ENCODE measurements around the gene VIPAS39. TPM values are rescaled to one million over a fixed set of nuclear protein-coding genes. Genes with fewer than 3 reads are reported as not detected.

VIPAS39 gene
- total and polyA plus RNA-seq, 2 of the 13 experiments (the other 11 are each of a cell fraction or from before 2014, with no cell fraction given): 13.3 to 21.5 TPM

DNA sequence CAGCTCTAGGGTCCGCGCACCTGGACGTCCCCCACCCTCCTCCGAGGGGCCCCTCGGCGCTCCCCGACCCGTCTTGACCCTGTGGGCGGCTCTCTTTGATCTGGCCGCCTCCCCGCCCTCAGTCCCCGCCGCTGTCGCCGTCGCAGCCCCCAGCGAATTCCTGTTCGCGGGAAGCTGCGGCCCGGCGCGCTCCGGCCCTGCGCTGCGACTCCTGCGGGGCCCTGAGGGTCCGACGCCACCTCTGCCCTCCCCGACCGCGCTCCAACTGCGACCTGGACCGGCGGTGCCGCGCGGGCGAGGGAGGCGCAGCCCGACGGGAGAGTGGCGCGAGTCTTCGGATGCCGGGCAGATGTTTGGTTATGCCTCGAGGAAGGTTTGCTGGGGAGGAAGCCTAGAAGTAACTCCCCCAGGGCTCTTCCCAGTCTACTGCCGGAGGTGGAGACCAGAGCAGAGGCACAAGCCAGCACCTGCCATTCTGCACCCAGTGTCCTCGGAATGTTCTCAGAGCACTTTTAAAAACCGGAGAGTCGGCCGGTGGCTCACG, 41.7 kb upstream of the VIPAS39 start (continued):
- TF ChIP-seq, protein P1, sequence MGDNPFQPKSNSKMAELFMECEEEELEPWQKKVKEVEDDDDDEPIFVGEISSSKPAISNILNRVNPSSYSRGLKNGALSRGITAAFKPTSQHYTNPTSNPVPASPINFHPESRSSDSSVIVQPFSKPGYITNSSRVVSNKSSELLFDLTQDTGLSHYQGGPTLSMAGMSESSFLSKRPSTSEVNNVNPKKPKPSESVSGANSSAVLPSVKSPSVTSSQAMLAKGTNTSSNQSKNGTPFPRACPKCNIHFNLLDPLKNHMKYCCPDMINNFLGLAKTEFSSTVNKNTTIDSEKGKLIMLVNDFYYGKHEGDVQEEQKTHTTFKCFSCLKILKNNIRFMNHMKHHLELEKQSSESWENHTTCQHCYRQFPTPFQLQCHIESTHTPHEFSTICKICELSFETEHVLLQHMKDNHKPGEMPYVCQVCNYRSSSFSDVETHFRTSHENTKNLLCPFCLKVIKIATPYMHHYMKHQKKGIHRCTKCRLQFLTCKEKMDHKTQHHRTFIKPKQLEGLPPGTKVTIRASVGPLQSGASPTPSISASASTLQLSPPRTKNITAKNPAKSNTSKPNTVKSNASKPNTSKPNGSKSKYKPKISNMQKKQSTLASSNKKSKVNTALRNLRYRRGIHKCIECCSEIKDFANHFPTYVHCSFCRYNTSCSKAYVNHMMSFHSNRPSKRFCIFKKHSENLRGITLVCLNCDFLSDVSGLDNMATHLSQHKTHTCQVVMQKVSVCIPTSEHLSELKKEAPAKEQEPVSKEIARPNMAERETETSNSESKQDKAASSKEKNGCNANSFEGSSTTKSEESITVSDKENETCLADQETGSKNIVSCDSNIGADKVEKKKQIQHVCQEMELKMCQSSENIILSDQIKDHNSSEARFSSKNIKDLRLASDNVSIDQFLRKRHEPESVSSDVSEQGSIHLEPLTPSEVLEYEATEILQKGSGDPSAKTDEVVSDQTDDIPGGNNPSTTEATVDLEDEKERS (CRISPR knock-in tag; IDR thresholded peaks at IDR 0.05): no peak
- TF ChIP-seq, protein P2, sequence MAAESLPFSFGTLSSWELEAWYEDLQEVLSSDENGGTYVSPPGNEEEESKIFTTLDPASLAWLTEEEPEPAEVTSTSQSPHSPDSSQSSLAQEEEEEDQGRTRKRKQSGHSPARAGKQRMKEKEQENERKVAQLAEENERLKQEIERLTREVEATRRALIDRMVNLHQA (CRISPR knock-in tag; IDR thresholded peaks at IDR 0.05): no peak
- no peak for TF ChIP-seq JUN (CRISPR knock-in tag; IDR thresholded peaks at IDR 0.05)
- TF ChIP-seq ZBTB42 (CRISPR knock-in tag; IDR thresholded peaks at IDR 0.05): 0 out of 2 replicates have a peak, but pooled peaks have one; percentile 21
- TF ChIP-seq ZNF264 (CRISPR knock-in tag; IDR thresholded peaks at IDR 0.05): no peak
- peak; percentile 50 for TF ChIP-seq RARA (CRISPR knock-in tag; IDR thresholded peaks at IDR 0.05)
- TF ChIP-seq PRMT3 (CRISPR knock-in tag; IDR thresholded peaks at IDR 0.05; ENCODE audit: borderline replicate concordance, low read depth): no peak
- no peak for TF ChIP-seq ELF1 (CRISPR knock-in tag; IDR thresholded peaks at IDR 0.05)
- TF ChIP-seq TMF1 (CRISPR knock-in tag; IDR thresholded peaks at IDR 0.05; ENCODE audit: low read depth): 0 out of 2 replicates have a peak, but pooled peaks have one; percentile 10
- peak; percentile 66; the same call in 1 of the 2 replicates for TF ChIP-seq RXRA (CRISPR knock-in tag; IDR thresholded peaks at IDR 0.05)
- no peak for TF ChIP-seq FOSL2 (CRISPR knock-in tag; IDR thresholded peaks at IDR 0.05)
- no peak for TF ChIP-seq ZNF674 (CRISPR knock-in tag; IDR thresholded peaks at IDR 0.05; ENCODE audit: low read depth)
- no peak for TF ChIP-seq ZNF253 (CRISPR knock-in tag; IDR thresholded peaks at IDR 0.05; ENCODE audit: borderline replicate concordance)
- TF ChIP-seq ZNF431 (CRISPR knock-in tag; IDR thresholded peaks at IDR 0.05; ENCODE audit: borderline replicate concordance, low read depth): 0 out of 2 replicates have a peak, but pooled peaks have one; percentile 7
- TF ChIP-seq SRY (CRISPR knock-in tag; IDR thresholded peaks at IDR 0.05): 0 out of 2 replicates have a peak, but pooled peaks have one; percentile 34
- TF ChIP-seq, protein P3, sequence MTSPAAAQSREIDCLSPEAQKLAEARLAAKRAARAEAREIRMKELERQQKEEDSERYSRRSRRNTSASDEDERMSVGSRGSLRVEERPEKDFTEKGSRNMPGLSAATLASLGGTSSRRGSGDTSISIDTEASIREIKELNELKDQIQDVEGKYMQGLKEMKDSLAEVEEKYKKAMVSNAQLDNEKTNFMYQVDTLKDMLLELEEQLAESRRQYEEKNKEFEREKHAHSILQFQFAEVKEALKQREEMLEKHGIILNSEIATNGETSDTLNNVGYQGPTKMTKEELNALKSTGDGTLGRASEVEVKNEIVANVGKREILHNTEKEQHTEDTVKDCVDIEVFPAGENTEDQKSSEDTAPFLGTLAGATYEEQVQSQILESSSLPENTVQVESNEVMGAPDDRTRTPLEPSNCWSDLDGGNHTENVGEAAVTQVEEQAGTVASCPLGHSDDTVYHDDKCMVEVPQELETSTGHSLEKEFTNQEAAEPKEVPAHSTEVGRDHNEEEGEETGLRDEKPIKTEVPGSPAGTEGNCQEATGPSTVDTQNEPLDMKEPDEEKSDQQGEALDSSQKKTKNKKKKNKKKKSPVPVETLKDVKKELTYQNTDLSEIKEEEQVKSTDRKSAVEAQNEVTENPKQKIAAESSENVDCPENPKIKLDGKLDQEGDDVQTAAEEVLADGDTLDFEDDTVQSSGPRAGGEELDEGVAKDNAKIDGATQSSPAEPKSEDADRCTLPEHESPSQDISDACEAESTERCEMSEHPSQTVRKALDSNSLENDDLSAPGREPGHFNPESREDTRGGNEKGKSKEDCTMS (CRISPR knock-in tag; conservative IDR thresholded peaks at IDR 0.05): no peak
- no peak for TF ChIP-seq RBM22 (optimal IDR thresholded peaks at IDR 0.05; ENCODE audit: low read length)
- no peak for TF ChIP-seq ZNF883 (CRISPR knock-in tag; IDR thresholded peaks at IDR 0.05; ENCODE audit: not compliant biosample characterization)
- TF ChIP-seq, protein P4, sequence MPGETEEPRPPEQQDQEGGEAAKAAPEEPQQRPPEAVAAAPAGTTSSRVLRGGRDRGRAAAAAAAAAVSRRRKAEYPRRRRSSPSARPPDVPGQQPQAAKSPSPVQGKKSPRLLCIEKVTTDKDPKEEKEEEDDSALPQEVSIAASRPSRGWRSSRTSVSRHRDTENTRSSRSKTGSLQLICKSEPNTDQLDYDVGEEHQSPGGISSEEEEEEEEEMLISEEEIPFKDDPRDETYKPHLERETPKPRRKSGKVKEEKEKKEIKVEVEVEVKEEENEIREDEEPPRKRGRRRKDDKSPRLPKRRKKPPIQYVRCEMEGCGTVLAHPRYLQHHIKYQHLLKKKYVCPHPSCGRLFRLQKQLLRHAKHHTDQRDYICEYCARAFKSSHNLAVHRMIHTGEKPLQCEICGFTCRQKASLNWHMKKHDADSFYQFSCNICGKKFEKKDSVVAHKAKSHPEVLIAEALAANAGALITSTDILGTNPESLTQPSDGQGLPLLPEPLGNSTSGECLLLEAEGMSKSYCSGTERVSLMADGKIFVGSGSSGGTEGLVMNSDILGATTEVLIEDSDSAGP (CRISPR knock-in tag; IDR thresholded peaks at IDR 0.05; ENCODE audit: borderline replicate concordance): peak; percentile 36; the same call in 1 of the 2 replicates
- 0 out of 2 replicates have a peak, but pooled peaks have one; percentile 26 for TF ChIP-seq RXRB (CRISPR knock-in tag; IDR thresholded peaks at IDR 0.05; ENCODE audit: borderline replicate concordance)
- no peak for TF ChIP-seq BHLHE40 (IDR thresholded peaks at IDR 0.05; ENCODE audit: low read length)
- TF ChIP-seq ZNF569 (CRISPR knock-in tag; IDR thresholded peaks at IDR 0.05; ENCODE audit: borderline replicate concordance): 0 out of 2 replicates have a peak, but pooled peaks have one; percentile 38
- TF ChIP-seq POLR2AphosphoS5 (IDR thresholded peaks at IDR 0.05; ENCODE audit: low read depth, low read length): no peak; the same call in none of the 2 replicates
- TF ChIP-seq ZNF615 (CRISPR knock-in tag; IDR thresholded peaks at IDR 0.05; ENCODE audit: borderline replicate concordance): no peak
